A673 (cell line): ENCODE data around the gene NRIP2. TPM values are rescaled to one million over a fixed set of nuclear protein-coding genes. Genes with fewer than 3 reads are reported as not detected.
A peak's percentile ranks its signal among the peaks of the same experiment; 100 is the strongest.

Experiments
- BruUV-seq: library from RNA; stranded (reverse); fragments of 400-500 nt; replicated peaks from 2 replicates; lab custom pipeline; 2021; lab: Mats Ljungman, UMichigan
- CTCF ChIA-PET: fragments of 300-600 bp; sonication (Branson Sonifier 250); formaldehyde crosslinking; loops from one replicate; lab custom pipeline; 2022; ENCODE audit warnings: antibody characterized with exemption; lab: Charles Lee
- POLR2A ChIA-PET: fragments of 300-600 bp; sonication (Branson Sonifier 250); formaldehyde crosslinking; loops from one replicate; lab custom pipeline; 2022; ENCODE audit warnings: antibody characterized with exemption; ENCODE audit not compliant: low non-redundant PET; lab: Charles Lee
- DNase-seq: peaks from one replicate; pipeline ENCODE4 v3.0.0-alpha.2; 2015; ENCODE audit warnings: low spot score
- H3K27ac ChIP-seq: fragments of 200-600 bp; sonication (generic); 2 replicates; pipeline ENCODE4 v1.5.1; 2016; ENCODE audit warnings: mixed run types, low read depth, mild to moderate bottlenecking, mixed read lengths, antibody characterized with exemption, low read length; ENCODE audit not compliant: poor library complexity, severe bottlenecking
- H3K27me3 ChIP-seq: fragments of 200-600 bp; sonication (generic); replicated peaks from 2 replicates; pipeline ENCODE4 v1.6.1; 2017; ENCODE audit warnings: mixed run types, low read depth, mild to moderate bottlenecking, mixed read lengths, antibody characterized with exemption, low read length; ENCODE audit not compliant: insufficient read depth, poor library complexity
- H3K36me3 ChIP-seq: fragments of 200-600 bp; sonication (generic); 2 replicates; pipeline ENCODE4 v1.6.1; 2016; ENCODE audit warnings: mixed run types, mild to moderate bottlenecking, mixed read lengths, antibody characterized with exemption, low read length; ENCODE audit not compliant: insufficient read depth, poor library complexity, severe bottlenecking
- H3K4me1 ChIP-seq: fragments of 200-600 bp; sonication (generic); 2 replicates; pipeline ENCODE4 v1.6.1; 2017; ENCODE audit warnings: mixed run types, mild to moderate bottlenecking, mixed read lengths, antibody characterized with exemption, low read length; ENCODE audit not compliant: insufficient read depth, poor library complexity, severe bottlenecking
- H3K4me3 ChIP-seq: fragments of 200-600 bp; sonication (generic); 2 replicates; pipeline ENCODE4 v1.5.1; 2016; ENCODE audit warnings: low read depth, mixed run types, mild to moderate bottlenecking, mixed read lengths, low read length; ENCODE audit not compliant: poor library complexity, severe bottlenecking
- H3K9me3 ChIP-seq: fragments of 200-600 bp; sonication (generic); 2 replicates; pipeline ENCODE4 v1.6.1; 2016; ENCODE audit warnings: mixed run types, low read depth, mild to moderate bottlenecking, mixed read lengths, antibody characterized with exemption, low read length; ENCODE audit not compliant: poor library complexity, severe bottlenecking
- EZH2 ChIP-seq: fragments of 200-600 bp; sonication (generic); IDR thresholded peaks from 2 replicates; pipeline ENCODE4 v1.6.1; 2017; ENCODE audit warnings: borderline replicate concordance, low read depth, mild to moderate bottlenecking, mixed read lengths, antibody characterized with exemption, low read length; ENCODE audit not compliant: poor library complexity, severe bottlenecking
- intact Hi-C: fragments of 100-400 bp; cut with micrococcal nuclease; formaldehyde crosslinking; loops from one replicate; pipeline ENCODE4 v1.10.0; 2022; ENCODE audit not compliant: unreplicated experiment
- total RNA-seq: library from RNA; stranded (reverse); gene quantifications from 2 replicates; pipeline ENCODE4 v1.2.3, GENCODE V29; 2021
- TF ChIP-seq, protein P1 (sequence below): fragments of 300-800, 200-600 bp; sonication (generic); conservative IDR thresholded peaks from 2 replicates; pipeline ENCODE4 v1.5.1; 2017; ENCODE audit warnings: low read depth, mild to moderate bottlenecking, antibody characterized with exemption, low read length, moderate library complexity, mixed read lengths

NRIP2 gene
- total RNA-seq, 1 experiment from 2014 or later = 0.39 TPM

DNA sequence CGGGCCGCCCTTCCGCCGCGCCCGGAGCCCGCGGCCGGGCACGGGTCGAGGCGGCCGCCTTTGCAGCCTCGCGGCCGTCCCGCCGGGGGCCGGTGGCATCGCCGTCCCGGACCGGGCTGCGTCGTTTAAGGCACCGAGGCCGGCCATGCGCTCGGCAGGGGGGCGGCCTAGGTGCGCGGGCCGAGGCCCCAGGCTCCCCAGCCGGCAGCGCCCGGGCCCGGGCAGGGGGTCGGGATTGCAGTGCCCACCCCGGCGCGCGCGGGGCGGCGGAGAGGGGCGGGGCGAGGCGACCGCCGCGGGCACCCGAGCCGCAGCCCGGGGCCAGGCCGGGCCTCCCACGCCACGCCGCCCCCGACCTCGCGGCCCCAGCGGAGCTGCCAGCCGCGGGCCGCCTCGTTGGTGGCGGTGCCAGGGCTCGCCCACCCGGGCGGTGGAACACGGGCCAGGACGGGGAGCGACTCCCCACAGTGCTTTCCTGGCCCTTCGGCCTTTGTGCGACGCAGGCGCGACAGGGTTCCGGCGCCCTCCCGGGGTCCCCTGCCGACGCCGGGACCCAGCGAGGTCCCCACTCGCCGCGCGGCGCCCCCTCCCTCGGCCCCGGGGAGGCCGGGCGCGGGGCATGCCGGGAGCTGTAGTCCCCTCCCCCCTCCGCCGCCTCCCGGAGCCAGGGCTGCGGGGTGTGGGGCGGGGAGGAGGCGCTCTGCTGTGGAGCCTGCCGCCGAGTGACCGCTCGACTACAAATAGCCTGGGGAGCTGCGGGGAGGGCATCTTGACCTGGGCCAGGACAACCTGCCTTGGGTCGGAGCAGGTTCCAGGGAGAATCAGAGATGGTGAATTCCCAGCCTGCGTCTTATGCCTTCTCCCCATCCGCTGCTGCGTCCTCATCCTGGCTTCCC, 39.3 kb downstream of the NRIP2 start:
- POLR2A ChIA-PET = no interaction called here
- intact Hi-C loops = no loop called here
- peak overlapping the region; percentile 69 for H3K27ac ChIP-seq
- DNase-seq = peak; percentile 80
- no TSS peak for BruUV-seq
- peaks cover 41% of the 10 kb centered on the region for H3K36me3 ChIP-seq
- CTCF ChIA-PET = interaction anchor here (0.6 to 1.2 kb wide), 3 partner anchors 8 to 14 kb away, joined by 4 to 9 read pairs (median 4); no protein-coding TSS in a partner anchor
- no peaks in the 10 kb centered on the region for H3K27me3 ChIP-seq
- TF ChIP-seq, protein P1, sequence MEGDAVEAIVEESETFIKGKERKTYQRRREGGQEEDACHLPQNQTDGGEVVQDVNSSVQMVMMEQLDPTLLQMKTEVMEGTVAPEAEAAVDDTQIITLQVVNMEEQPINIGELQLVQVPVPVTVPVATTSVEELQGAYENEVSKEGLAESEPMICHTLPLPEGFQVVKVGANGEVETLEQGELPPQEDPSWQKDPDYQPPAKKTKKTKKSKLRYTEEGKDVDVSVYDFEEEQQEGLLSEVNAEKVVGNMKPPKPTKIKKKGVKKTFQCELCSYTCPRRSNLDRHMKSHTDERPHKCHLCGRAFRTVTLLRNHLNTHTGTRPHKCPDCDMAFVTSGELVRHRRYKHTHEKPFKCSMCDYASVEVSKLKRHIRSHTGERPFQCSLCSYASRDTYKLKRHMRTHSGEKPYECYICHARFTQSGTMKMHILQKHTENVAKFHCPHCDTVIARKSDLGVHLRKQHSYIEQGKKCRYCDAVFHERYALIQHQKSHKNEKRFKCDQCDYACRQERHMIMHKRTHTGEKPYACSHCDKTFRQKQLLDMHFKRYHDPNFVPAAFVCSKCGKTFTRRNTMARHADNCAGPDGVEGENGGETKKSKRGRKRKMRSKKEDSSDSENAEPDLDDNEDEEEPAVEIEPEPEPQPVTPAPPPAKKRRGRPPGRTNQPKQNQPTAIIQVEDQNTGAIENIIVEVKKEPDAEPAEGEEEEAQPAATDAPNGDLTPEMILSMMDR = no peak
- no peak for TF ChIP-seq EZH2
- peak overlapping the region; percentile 87 for H3K4me3 ChIP-seq
- peaks cover 15% of the 10 kb centered on the region for H3K4me1 ChIP-seq
- no peaks in the 10 kb centered on the region for H3K9me3 ChIP-seq

DNA sequence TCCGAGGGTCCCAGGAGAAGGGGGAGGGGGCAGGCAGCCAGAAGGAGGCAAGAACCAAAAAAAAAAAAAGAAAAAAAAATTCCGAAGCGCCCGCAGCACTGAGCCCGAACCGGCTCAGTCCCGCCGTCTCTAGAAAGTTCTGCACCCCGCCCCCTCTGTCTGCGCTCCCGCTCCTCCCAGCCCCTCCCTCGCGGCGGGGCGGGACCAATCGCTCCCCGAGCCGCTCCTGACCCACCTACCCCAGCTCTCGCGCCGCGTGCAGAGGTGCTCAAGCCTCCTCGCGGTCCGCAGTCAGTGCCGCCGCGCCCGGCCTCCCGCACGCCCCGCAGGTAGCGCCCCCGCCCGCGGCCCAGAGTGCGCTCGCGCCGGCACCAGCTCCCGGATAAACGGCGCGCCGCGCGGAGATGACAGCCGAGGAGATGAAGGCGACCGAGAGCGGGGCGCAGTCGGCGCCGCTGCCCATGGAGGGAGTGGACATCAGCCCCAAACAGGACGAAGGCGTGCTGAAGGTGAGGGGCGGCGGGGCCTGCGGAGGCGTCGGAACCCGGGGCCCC, 40.0 kb downstream of the NRIP2 start, which contains the start of gene FKBP4:
Gene FKBP4 (plus strand): TSS at position 235 of the 554 bp plus-strand sequence. CDS start 170 bp downstream, at position 405.
- intact Hi-C loops = no loop called here
- Histone ChIP-seq H3K4me3 (peak within 1 kb of the TSS; percentile 87), H3K4me1 (peaks cover 15% of the 10 kb centered on the region), H3K27ac (peak within 1 kb of the TSS; percentile 69), H3K9me3 (no peaks in the 10 kb centered on the region), H3K36me3 (peaks cover 34% of the 10 kb centered on the region), H3K27me3 (no peaks in the 10 kb centered on the region)
- ChIA-PET POLR2A (no interaction called here), CTCF (no interaction called here)
- TF ChIP-seq, protein P1 = no peak
- no peak for TF ChIP-seq EZH2
- BruUV-seq = no TSS peak
- peak; percentile 88 for DNase-seq

DNA sequence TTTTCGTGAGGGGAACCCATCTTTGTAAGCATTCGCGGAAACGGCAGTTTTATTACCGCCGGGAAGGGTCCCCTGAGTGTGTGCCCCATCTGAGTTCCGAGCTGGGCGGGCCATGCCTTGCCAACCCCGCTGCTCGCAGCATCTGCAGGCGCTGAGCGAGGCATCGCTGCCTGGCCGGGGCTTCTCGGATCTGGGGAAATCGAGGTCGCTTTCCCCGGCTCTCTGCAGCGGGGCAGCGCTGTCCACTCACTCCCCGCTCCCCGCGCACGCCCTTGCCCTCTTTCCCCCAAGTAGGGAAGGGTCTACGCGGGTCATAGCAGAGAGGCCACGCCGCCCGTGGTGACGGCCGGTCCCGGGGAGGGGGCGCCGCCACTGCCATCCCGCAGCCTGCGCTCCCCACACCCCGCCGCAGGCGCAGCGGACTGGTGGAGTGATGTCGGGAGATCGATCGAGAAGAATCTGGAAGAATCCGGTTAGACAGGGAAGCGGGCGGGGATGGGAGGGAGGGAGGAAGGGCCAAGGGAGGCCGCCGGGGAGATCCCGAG, 40.6 kb downstream of the NRIP2 start:
- TF ChIP-seq, protein P1 = no peak
- no peak for TF ChIP-seq EZH2
- Histone ChIP-seq H3K36me3 (peaks cover 28% of the 10 kb centered on the region), H3K4me3 (peak overlapping the region; percentile 87), H3K27ac (peak overlapping the region; percentile 26), H3K4me1 (peaks cover 15% of the 10 kb centered on the region), H3K9me3 (no peaks in the 10 kb centered on the region), H3K27me3 (no peaks in the 10 kb centered on the region)
- no TSS peak for BruUV-seq
- POLR2A ChIA-PET = no interaction called here
- CTCF ChIA-PET = no interaction called here
- peak; percentile 32 for DNase-seq
- intact Hi-C loops = no loop called here
